ENCODE measurements around the gene ATG9B.

ATG9B gene

GRCh38 chr7:150977382-150978125 is 46.7 kb downstream of the ATG9B start:
- no peak for DNase-seq

GRCh38 chr7:150976529-150977381 is 47.5 kb downstream of the ATG9B start:
- DNase-seq, result no peak

GRCh38 chr7:150975536-150976319 is 48.6 kb downstream of the ATG9B start:
- DNase-seq, result no peak

GRCh38 chr7:150974468-150975391 is 49.6 kb downstream of the ATG9B start:
- DNase-seq, result peak; percentile 36

- DNase-seq, result no peak
Measured at GRCh38 chr7:150973571-150974451, 50.5 kb downstream of the ATG9B start.

- DNase-seq, result no peak
Measured at GRCh38 chr7:150972741-150973140, 51.6 kb downstream of the ATG9B start.

- DNase-seq, result no peak
Measured at GRCh38 chr7:150972023-150972468, 52.2 kb downstream of the ATG9B start.

- no peak for DNase-seq
Measured at GRCh38 chr7:150971242-150972022, 52.9 kb downstream of the ATG9B start.

- no peak for DNase-seq
Measured at GRCh38 chr7:150970424-150970823, 53.9 kb downstream of the ATG9B start.

GRCh38 chr7:150969475-150969874 is 54.8 kb downstream of the ATG9B start:
- no peak for DNase-seq

GRCh38 chr7:150968734-150969372 is 55.4 kb downstream of the ATG9B start:
- no peak for DNase-seq

GRCh38 chr7:150968056-150968733 is 56.1 kb downstream of the ATG9B start:
- DNase-seq, result no peak

GRCh38 chr7:150967349-150967748 is 56.9 kb downstream of the ATG9B start:
- DNase-seq, result no peak

- DNase-seq, result no peak
Measured at GRCh38 chr7:150966002-150966401, 58.3 kb downstream of the ATG9B start.

- DNase-seq, result no peak
Measured at GRCh38 chr7:150965273-150965830, 58.9 kb downstream of the ATG9B start.

Data from EL (cell line).